Transverse colon (tissue), 4 donors: ENCODE data around the gene SLX4IP. TPM values are rescaled to one million over a fixed set of nuclear protein-coding genes. Genes with fewer than 3 reads are reported as not detected.
A peak's percentile ranks its signal among the peaks of the same experiment; 100 is the strongest.

Source experiments
- DNase-seq: peaks from one replicate; pipeline ENCODE4 v3.0.0-alpha.2; 2019
- H3K27ac ChIP-seq, 4 donors: fragments of 200-600 bp; sonication (generic); 2 replicates each; pipeline ENCODE4 v1.5.1; 2016 to 2018; ENCODE audit warnings: inconsistent platforms in 4 of 4
- H3K27me3 ChIP-seq: fragments of 200-600 bp; sonication (generic); 2 replicates; pipeline ENCODE4 v1.5.1; 2017; ENCODE audit warnings: inconsistent platforms
- H3K36me3 ChIP-seq, 4 donors: fragments of 200-600 bp; sonication (generic); 2 replicates each; pipeline ENCODE4 v1.5.1; 2017 to 2019; ENCODE audit warnings: inconsistent platforms in 4 of 4
- H3K4me1 ChIP-seq, 4 donors: fragments of 200-600 bp; sonication (generic); 2 replicates each; pipeline ENCODE4 v1.5.1; 2017 to 2020; ENCODE audit warnings: inconsistent platforms in 4 of 4
- H3K4me3 ChIP-seq, 4 donors: fragments of 200-600 bp; sonication (generic); 1 replicate in 1 of 4; 2 replicates in 3 of 4; pipeline versions ENCODE4 v1.5.1 to v1.6.1; 2017 to 2019; ENCODE audit warnings: inconsistent platforms in 4 of 4
- H3K9me3 ChIP-seq, 2 donors: fragments of 200-600 bp; sonication (generic); 2 replicates each; pipeline ENCODE4 v1.5.1; 2017 to 2019; ENCODE audit warnings: inconsistent platforms in 2 of 2
- CTCF ChIP-seq, 5 experiments: fragments of 200-600 bp in 3 of 5; fragments of 450-650 bp in 2 of 5; sonication (generic) in 3 of 5; IDR thresholded peaks; 1 replicate in 2 of 5; 2 replicates in 3 of 5; pipeline ENCODE4 v1.5.1; 2016 to 2017; ENCODE audit warnings: antibody characterized with exemption in 5 of 5, inconsistent platforms in 3 of 5, mild to moderate bottlenecking in 2 of 5, moderate library complexity in 1 of 5
- EP300 ChIP-seq: sonication (generic); formaldehyde crosslinking; IDR thresholded peaks from one replicate; pipeline ENCODE4 v1.6.1; 2017; ENCODE audit warnings: antibody characterized with exemption, low read depth
- POLR2A ChIP-seq: fragments of 450-650 bp; IDR thresholded peaks from one replicate; pipeline ENCODE4 v1.6.1; 2016; ENCODE audit warnings: antibody characterized with exemption, mild to moderate bottlenecking, moderate library complexity
- POLR2AphosphoS5 ChIP-seq, 3 donors: sonication (generic); formaldehyde crosslinking; IDR thresholded peaks; one replicate each; pipeline ENCODE4 v1.6.1; 2016; ENCODE audit warnings: antibody characterized with exemption in 3 of 3
- WGBS, 2 donors: methylation state at CpG; one replicate each; pipeline ENCODE4 v1.1.5; 2018; ENCODE audit warnings: low coverage in 1 of 2; 5-methylcytosine and 5-hydroxymethylcytosine counted together
- in situ Hi-C, 4 donors: fragments of 200-750 bp; cut with MboI; loops; one replicate each; pipeline versions ENCODE4 v1.15.0 to v1.15.1; 2017; ENCODE audit warnings: low sequenced_read_pairs in 3 of 4, low pct_ligation_motif_present in 1 of 4, low pct_unique_long_range_greater_than_20kb in 1 of 4
- intact Hi-C: fragments of 100-400 bp; cut with DNase I; formaldehyde crosslinking; loops from one replicate; pipeline ENCODE4 v1.15.1; 2023; ENCODE audit warnings: low total_unique reads
- total RNA-seq, 4 donors: library from RNA; depleted of rRNA; stranded (reverse); fragments of >200 nt; gene quantifications; one replicate each; pipeline ENCODE4 v1.1.0, GENCODE V29; 2016

SLX4IP gene
- total RNA-seq, 4 donors from 2014 or later: 5.4 to 8.4 (median 7.5) TPM

GRCh38 chr20:10665791-10666190, 230.7 kb downstream of the SLX4IP start:
- intact Hi-C loops: no loop called here
- Histone ChIP-seq H3K27ac (peak overlapping the region; percentile 47 to 77 (median 62)), H3K36me3 (peaks cover 0 to 33% (median 16%) of the 10 kb centered on the region in 4 donors), H3K4me1 (peaks cover 15 to 53% (median 36%) of the 10 kb centered on the region in 4 donors), H3K27me3 (no peaks in the 10 kb centered on the region), H3K4me3 (no peak overlapping the region), H3K9me3 (no peaks in the 10 kb centered on the region)
- in situ Hi-C loops: loop anchor here in 1 of 4 donors (25.0 kb wide), 1 partner anchor 203 kb away; no protein-coding TSS in a partner anchor
- 39 to 59% methylated on average over 3 to 6 of the region's 6 CpGs for WGBS, 2 donors
- DNase-seq: no peak
- peak in 1 of 5 experiments; percentile 14 for TF ChIP-seq CTCF (IDR thresholded peaks at IDR 0.05)
- no peak for TF ChIP-seq POLR2A
- peak; percentile 15 for TF ChIP-seq EP300
- peak in 1 of 3 donors; percentile 12 for TF ChIP-seq POLR2AphosphoS5 (IDR thresholded peaks at IDR 0.05)

GRCh38 chr20:10666221-10667076, 231.3 kb downstream of the SLX4IP start:
- H3K9me3 ChIP-seq: no peaks in the 10 kb centered on the region
- 78 to 90% methylated on average over 3 to 7 of the region's 7 CpGs for WGBS, 2 donors
- no peak for DNase-seq
- no peaks in the 10 kb centered on the region for H3K27me3 ChIP-seq
- H3K36me3 ChIP-seq: peaks cover 0 to 28% (median 14%) of the 10 kb centered on the region in 4 donors
- no peak overlapping the region for H3K4me3 ChIP-seq
- TF ChIP-seq EP300 (no peak), POLR2AphosphoS5 (IDR thresholded peaks at IDR 0.05) (no peak), POLR2A (no peak), CTCF (IDR thresholded peaks at IDR 0.05) (no peak)
- H3K4me1 ChIP-seq: peaks cover 15 to 56% (median 43%) of the 10 kb centered on the region in 4 donors
- in situ Hi-C loops (loop anchor here in 1 of 4 donors (25.0 kb wide), 1 partner anchor 204 kb away; no protein-coding TSS in a partner anchor), intact Hi-C loops (no loop called here)
- peak overlapping the region; percentile 47 to 77 (median 62) for H3K27ac ChIP-seq

- DNase-seq: no peak
- Histone ChIP-seq H3K9me3 (no peaks in the 10 kb centered on the region), H3K27ac (peak overlapping the region; percentile 47 to 77 (median 62)), H3K27me3 (no peaks in the 10 kb centered on the region), H3K4me3 (no peak overlapping the region), H3K36me3 (peaks cover 0 to 24% (median 11%) of the 10 kb centered on the region in 4 donors), H3K4me1 (peaks cover 15 to 61% (median 47%) of the 10 kb centered on the region in 4 donors)
- in situ Hi-C loops: loop anchor here in 1 of 4 donors (25.0 kb wide), 1 partner anchor 205 kb away; no protein-coding TSS in a partner anchor
- intact Hi-C loops: no loop called here
- WGBS, 2 donors: 87% methylated on average over 11 of the region's 21 CpGs; no CpG with 5 or more reads in 1 of the 2 donors
- TF ChIP-seq CTCF (IDR thresholded peaks at IDR 0.05): no peak
- TF ChIP-seq POLR2AphosphoS5 (IDR thresholded peaks at IDR 0.05): no peak
- no peak for TF ChIP-seq EP300
- no peak for TF ChIP-seq POLR2A
Observed at GRCh38 chr20:10667077-10667401, 231.9 kb downstream of the SLX4IP start.

- intact Hi-C loops: no loop called here
- peaks cover 15 to 61% (median 48%) of the 10 kb centered on the region in 4 donors for H3K4me1 ChIP-seq
- H3K27me3 ChIP-seq: no peaks in the 10 kb centered on the region
- peak overlapping the region; percentile 47 to 77 (median 62) for H3K27ac ChIP-seq
- H3K36me3 ChIP-seq: peaks cover 0 to 19% (median 9%) of the 10 kb centered on the region in 4 donors
- H3K4me3 ChIP-seq: no peak overlapping the region
- TF ChIP-seq POLR2A (no peak), EP300 (no peak), POLR2AphosphoS5 (IDR thresholded peaks at IDR 0.05) (no peak), CTCF (IDR thresholded peaks at IDR 0.05) (no peak)
- in situ Hi-C loops: loop anchor here in 1 of 4 donors (25.0 kb wide), 1 partner anchor 205 kb away; no protein-coding TSS in a partner anchor
- WGBS, 2 donors: 78 to 84% methylated on average over 5 to 6 of the region's 6 CpGs
- no peaks in the 10 kb centered on the region for H3K9me3 ChIP-seq
- no peak for DNase-seq
Observed at GRCh38 chr20:10667560-10668167, 232.6 kb downstream of the SLX4IP start.
